Endothelial cell of umbilical vein (primary cell): ENCODE measurements around the gene NAPB.

Experiments
- CTCF ChIP-seq, 2 donors: IDR thresholded peaks; 1 replicate in 1 of 2; 2 replicates in 1 of 2; pipeline ENCODE4 v1.5.1; 2011; ENCODE audit warnings: low read length in 2 of 2, mild to moderate bottlenecking in 2 of 2, moderate library complexity in 2 of 2, control low read depth in 1 of 2, inconsistent platforms in 1 of 2, low read depth in 1 of 2; ENCODE audit not compliant: insufficient read depth in 1 of 2; ENCODE audit errors: extremely low read depth in 1 of 2
- EZH2 ChIP-seq: IDR thresholded peaks from 2 replicates; pipeline ENCODE4 v1.6.1; 2012; ENCODE audit warnings: borderline replicate concordance, low read depth, mild to moderate bottlenecking, moderate library complexity, low read length, inconsistent platforms; ENCODE audit not compliant: severe bottlenecking
- FOS ChIP-seq: IDR thresholded peaks from 2 replicates; pipeline ENCODE4 v1.6.1; 2011; ENCODE audit warnings: mild to moderate bottlenecking, low read length, moderate library complexity, borderline replicate concordance; ENCODE audit not compliant: insufficient read depth
- GATA2 ChIP-seq: IDR thresholded peaks from 2 replicates; pipeline ENCODE4 v1.7.0; 2011; ENCODE audit warnings: low read depth, mild to moderate bottlenecking, moderate library complexity, mixed read lengths, low read length; ENCODE audit not compliant: insufficient read length, insufficient read depth
- MYC ChIP-seq: IDR thresholded peaks from one replicate; pipeline ENCODE4 v1.6.1; 2011; ENCODE audit warnings: mild to moderate bottlenecking, low read depth, low read length
- POLR2A ChIP-seq: IDR thresholded peaks from 2 replicates; pipeline ENCODE4 v1.6.1; 2012; ENCODE audit warnings: low read depth, mild to moderate bottlenecking, control low read depth, low read length
- POLR2AphosphoS5 ChIP-seq: IDR thresholded peaks from 2 replicates; pipeline ENCODE4 v1.6.1; 2012; ENCODE audit warnings: low read depth, mild to moderate bottlenecking, control low read depth, low read length, moderate library complexity; ENCODE audit not compliant: insufficient read depth

DNA sequence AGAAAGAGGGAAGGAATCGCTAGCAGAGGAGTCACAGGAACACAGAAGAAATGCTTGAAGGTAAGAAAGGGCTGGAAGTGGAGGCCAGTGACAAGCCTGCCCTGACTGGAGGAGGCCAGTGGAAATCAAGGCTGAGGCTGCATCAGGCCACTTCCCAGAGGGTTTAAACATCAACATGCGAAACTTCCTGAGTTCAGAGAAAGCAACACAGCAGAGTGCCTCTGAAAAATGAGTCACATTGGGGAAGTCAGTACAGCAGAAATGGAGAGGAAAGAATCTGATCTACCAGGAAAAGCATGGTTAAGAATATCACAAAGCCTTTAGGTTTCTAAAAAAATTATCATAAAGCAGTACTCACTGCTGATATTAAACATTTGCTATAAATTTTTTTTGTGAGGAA is 23.3 kb downstream of the NAPB start:
- TF ChIP-seq CTCF (IDR thresholded peaks at IDR 0.05; ENCODE audit: extremely low read depth in 1 of 2, insufficient read depth in 1 of 2, low read depth in 1 of 2, low read length in 2 of 2), result no peak
- no peak for TF ChIP-seq POLR2A
- TF ChIP-seq GATA2, result no peak
- TF ChIP-seq EZH2, result no peak
- TF ChIP-seq MYC, result no peak
- TF ChIP-seq POLR2AphosphoS5, result peak; percentile 22
- TF ChIP-seq FOS, result peak; percentile 72
